Tibial artery (tissue), 4 donors: ENCODE measurements around the gene TPK1.
"Not testable (repeated sequence)": the region's sequence is repeated elsewhere in the genome, so short reads cannot be mapped to it uniquely, and the experiment has no call there.

Experiments used
- DNase-seq, 2 donors: peaks; one replicate each; pipeline ENCODE4 v3.0.0-alpha.2; 2019
- H3K27ac ChIP-seq, 2 donors: fragments of 200-600 bp; sonication (generic) in 1 of 2; 1 replicate in 1 of 2; 2 replicates in 1 of 2; pipeline ENCODE4 v1.5.1; 2018 to 2019; ENCODE audit warnings: mild to moderate bottlenecking in 1 of 2
- H3K27me3 ChIP-seq, 2 donors: fragments of 200-600 bp; sonication (generic) in 1 of 2; one replicate each; pipeline versions ENCODE4 v1.5.1 to v1.6.0; 2016 to 2019
- H3K36me3 ChIP-seq, 3 donors: fragments of 200-600 bp; sonication (generic) in 2 of 3; one replicate each; pipeline ENCODE4 v1.5.1; 2016 to 2019; ENCODE audit warnings: mild to moderate bottlenecking in 2 of 3
- H3K4me1 ChIP-seq, 4 donors: fragments of 200-600 bp; sonication (generic) in 2 of 4; 1 replicate in 3 of 4; 2 replicates in 1 of 4; pipeline ENCODE4 v1.5.1; 2016 to 2019
- H3K4me3 ChIP-seq, 2 donors: fragments of 200-600 bp; sonication (generic) in 1 of 2; 1 replicate in 1 of 2; 2 replicates in 1 of 2; pipeline ENCODE4 v1.5.1; 2018 to 2019; ENCODE audit warnings: mild to moderate bottlenecking in 2 of 2
- H3K9me3 ChIP-seq, 3 donors: fragments of 200-600 bp; sonication (generic) in 1 of 3; one replicate each; pipeline ENCODE4 v1.5.1; 2016 to 2019
- CTCF ChIP-seq, 2 experiments: fragments of 200-600 bp in 1 of 2; fragments of 450-650 bp in 1 of 2; IDR thresholded peaks; one replicate each; pipeline ENCODE4 v1.5.1; 2017 to 2019; ENCODE audit warnings: antibody characterized with exemption in 2 of 2, mild to moderate bottlenecking in 1 of 2, moderate library complexity in 1 of 2
- intact Hi-C: fragments of 100-400 bp; cut with DNase I; formaldehyde crosslinking; loops from one replicate; pipeline ENCODE4 v1.15.0; 2023; ENCODE audit warnings: low total_unique reads

The TPK1 gene

DNA sequence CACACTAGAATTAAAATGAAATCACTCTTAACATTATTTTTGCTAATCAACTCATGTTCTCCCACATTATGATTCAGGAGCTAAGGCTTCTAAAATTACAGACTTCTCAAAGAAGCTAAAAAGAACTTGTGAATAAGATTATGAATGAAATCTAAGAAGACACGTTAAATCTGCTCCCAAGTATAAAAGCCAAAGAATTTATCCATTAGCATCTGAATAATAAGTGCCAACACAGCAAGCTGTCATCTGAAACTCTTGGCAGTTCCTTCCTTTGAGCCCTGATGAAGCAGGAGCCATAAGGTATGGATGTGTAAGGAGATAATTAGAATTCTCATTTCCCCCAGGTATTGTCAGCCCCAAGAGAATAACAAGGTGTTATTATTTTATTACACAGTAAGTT is 50.3 kb downstream of the TPK1 start:
- Histone ChIP-seq H3K4me1 (peaks cover 0 to 18% (median 0%) of the 10 kb centered on the region in 4 donors), H3K27ac (no peak overlapping the region), H3K4me3 (no peak overlapping the region), H3K36me3 (no peaks in the 10 kb centered on the region), H3K9me3 (no peaks in the 10 kb centered on the region), H3K27me3 (no peaks in the 10 kb centered on the region)
- no peak for TF ChIP-seq CTCF (IDR thresholded peaks at IDR 0.05)
- no peak for DNase-seq
- intact Hi-C loops: no loop called here

DNA sequence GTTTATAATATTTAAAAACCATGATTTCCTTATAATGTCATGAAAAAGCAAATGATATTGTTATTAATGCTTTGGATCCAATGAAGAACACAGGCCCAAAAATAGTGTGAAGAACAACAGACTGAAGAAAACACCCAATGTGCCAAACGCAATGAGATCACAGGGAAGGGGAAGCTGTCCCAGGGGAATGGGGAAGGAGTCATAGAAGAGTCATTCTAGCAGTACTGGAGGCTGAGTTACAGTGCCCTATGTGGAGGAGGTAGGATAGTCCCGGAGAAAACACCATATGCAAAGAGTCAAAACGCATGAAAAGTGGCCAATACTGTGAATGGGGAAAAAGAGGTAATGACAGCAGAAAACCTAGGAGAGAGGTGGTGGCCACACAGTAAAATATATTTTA is 50.9 kb downstream of the TPK1 start:
- no peaks in the 10 kb centered on the region for H3K36me3 ChIP-seq

DNA sequence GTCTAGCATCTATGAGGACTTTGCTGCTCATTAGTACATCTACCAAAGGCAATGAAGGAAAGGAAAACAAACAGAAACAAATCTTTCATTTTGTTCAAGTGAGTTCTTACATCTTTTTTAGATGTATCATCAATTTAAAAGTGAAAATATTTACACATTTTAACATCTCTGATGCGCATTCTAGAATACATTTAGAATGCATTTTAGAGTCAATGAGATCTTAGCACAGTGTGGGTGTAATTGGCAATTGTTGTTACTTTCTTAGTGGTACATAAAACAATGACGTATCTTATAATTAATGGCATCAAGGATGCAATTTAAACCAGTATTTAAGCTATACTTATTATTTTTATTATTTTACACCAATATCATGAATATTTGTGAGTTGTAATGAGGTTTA is 51.4 kb downstream of the TPK1 start:
- no peak overlapping the region for H3K27ac ChIP-seq
- intact Hi-C loops: no loop called here
- no peaks in the 10 kb centered on the region for H3K36me3 ChIP-seq

More for the DNA sequence above, 50.9 kb downstream of the TPK1 start:
- H3K4me3 ChIP-seq: no peak overlapping the region
- H3K27me3 ChIP-seq: no peaks in the 10 kb centered on the region
- H3K9me3 ChIP-seq: no peaks in the 10 kb centered on the region
- peak; percentile 53 to 73 for DNase-seq
- no peak for TF ChIP-seq CTCF (IDR thresholded peaks at IDR 0.05)
- peaks cover 0 to 18% (median 0%) of the 10 kb centered on the region in 4 donors for H3K4me1 ChIP-seq
- intact Hi-C loops: no loop called here
- no peak overlapping the region for H3K27ac ChIP-seq

GRCh38 chr7:144782883-144783282 is 53.0 kb downstream of the TPK1 start:
- Histone ChIP-seq H3K9me3 (no peaks in the 10 kb centered on the region), H3K36me3 (no peaks in the 10 kb centered on the region), H3K27ac (no peak overlapping the region), H3K4me1 (peaks cover 0 to 18% (median 0%) of the 10 kb centered on the region in 4 donors), H3K27me3 (no peaks in the 10 kb centered on the region), H3K4me3 (no peak overlapping the region)
- no peak for TF ChIP-seq CTCF (IDR thresholded peaks at IDR 0.05)
- DNase-seq: no peak
- intact Hi-C loops: no loop called here

More for the DNA sequence above, 51.4 kb downstream of the TPK1 start:
- TF ChIP-seq CTCF (IDR thresholded peaks at IDR 0.05): no peak
- Histone ChIP-seq H3K4me1 (peaks cover 0 to 18% (median 0%) of the 10 kb centered on the region in 4 donors), H3K4me3 (no peak overlapping the region), H3K9me3 (no peaks in the 10 kb centered on the region), H3K27me3 (no peaks in the 10 kb centered on the region)
- DNase-seq: no peak

- H3K4me3 ChIP-seq: no peak overlapping the region
- TF ChIP-seq CTCF (IDR thresholded peaks at IDR 0.05): no peak
- no peak for DNase-seq
- H3K9me3 ChIP-seq: no peaks in the 10 kb centered on the region
- H3K27ac ChIP-seq: no peak overlapping the region
- no peaks in the 10 kb centered on the region for H3K36me3 ChIP-seq
- peaks cover 0 to 10% (median 0%) of the 10 kb centered on the region in 4 donors for H3K4me1 ChIP-seq
- no peaks in the 10 kb centered on the region for H3K27me3 ChIP-seq
- intact Hi-C loops: no loop called here
Measured at GRCh38 chr7:144780071-144780608, 55.7 kb downstream of the TPK1 start.

DNA sequence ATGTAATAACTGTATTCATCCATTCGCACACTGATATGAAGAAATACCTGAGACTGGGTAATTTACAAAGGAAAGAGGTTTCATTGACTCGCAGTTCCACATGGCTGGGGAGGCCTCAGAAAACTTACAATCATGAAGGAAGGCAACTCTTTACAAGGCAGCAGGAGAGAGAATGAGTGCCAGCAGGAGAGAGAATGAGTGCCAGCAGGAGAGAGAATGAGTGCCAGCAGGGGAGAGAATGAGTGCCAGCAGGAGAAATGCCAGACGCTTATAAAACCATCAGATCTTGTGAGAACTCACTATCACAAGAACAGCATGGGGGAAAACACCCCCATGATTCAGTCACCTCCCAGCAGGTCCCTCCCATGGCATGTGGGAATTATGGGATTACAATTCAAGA is 58.0 kb downstream of the TPK1 start:
- H3K9me3 ChIP-seq, H3K4me3 ChIP-seq, H3K36me3 ChIP-seq, intact Hi-C loops, H3K27me3 ChIP-seq, DNase-seq, H3K27ac ChIP-seq, H3K4me1 ChIP-seq: not testable (repeated sequence)
